HG02884 (cell line): ENCODE data around the gene PPEF1.

Experiments
- ATAC-seq: cut with Tn5 transposase; IDR thresholded peaks from one replicate; pipeline ENCODE4 v1.9.1; 2021; ENCODE audit warnings: mild to moderate bottlenecking, moderate library complexity; ENCODE audit not compliant: unreplicated experiment

The PPEF1 gene

GRCh38 chrX:18877469-18877868 lies 170.0 kb downstream of the PPEF1 start:
- no peak for ATAC-seq
